Measurements from ENCODE around the gene UBE2E2.
"Not testable (repeated sequence)": the region's sequence is repeated elsewhere in the genome, so short reads cannot be mapped to it uniquely, and the experiment has no call there.

Gene UBE2E2

GRCh38 chr3:23608650-23609049 lies 405.5 kb downstream of the UBE2E2 start:
- no peak for DNase-seq (ENCODE audit: extremely low read depth, low read depth)
- H3K4me3 ChIP-seq (replicated peaks; ENCODE audit: low read depth, low read length), result no peak overlapping the region

GRCh38 chr3:23611737-23612295 lies 408.7 kb downstream of the UBE2E2 start:
- TF ChIP-seq CTCF (IDR thresholded peaks at IDR 0.05; ENCODE audit: low read depth, low read length, missing control alignments), result no peak
- DNase-seq (ENCODE audit: extremely low read depth, low read depth), result no peak
- H3K4me3 ChIP-seq (replicated peaks; ENCODE audit: low read depth, low read length), result no peak overlapping the region

More at GRCh38 chr3:23608650-23609049, 405.5 kb downstream of the UBE2E2 start:
- no peak for TF ChIP-seq CTCF (IDR thresholded peaks at IDR 0.05; ENCODE audit: low read depth, low read length, missing control alignments)

- DNase-seq (ENCODE audit: extremely low read depth, low read depth), result no peak
- no peak overlapping the region for H3K4me3 ChIP-seq (replicated peaks; ENCODE audit: low read depth, low read length)
- no peak for TF ChIP-seq CTCF (IDR thresholded peaks at IDR 0.05; ENCODE audit: low read depth, low read length, missing control alignments)
These were observed 409.3 kb downstream of the UBE2E2 start for GRCh38 chr3:23612296-23612891.

GRCh38 chr3:23615068-23615467 lies 411.9 kb downstream of the UBE2E2 start:
- H3K4me3 ChIP-seq (replicated peaks; ENCODE audit: low read depth, low read length), result no peak overlapping the region
- DNase-seq (ENCODE audit: extremely low read depth, low read depth), result no peak
- TF ChIP-seq CTCF (IDR thresholded peaks at IDR 0.05; ENCODE audit: low read depth, low read length, missing control alignments), result no peak

- H3K4me3 ChIP-seq (replicated peaks; ENCODE audit: low read depth, low read length); DNase-seq (ENCODE audit: extremely low read depth, low read depth): not testable (repeated sequence)
These were observed 415.3 kb downstream of the UBE2E2 start for GRCh38 chr3:23618475-23618874.

- H3K4me3 ChIP-seq (replicated peaks; ENCODE audit: low read depth, low read length), result no peak overlapping the region
- no peak for DNase-seq (ENCODE audit: extremely low read depth, low read depth)
- TF ChIP-seq CTCF (IDR thresholded peaks at IDR 0.05; ENCODE audit: low read depth, low read length, missing control alignments), result no peak
These were observed 416.8 kb downstream of the UBE2E2 start for GRCh38 chr3:23619705-23620637.

- no peak overlapping the region for H3K4me3 ChIP-seq (replicated peaks; ENCODE audit: low read depth, low read length)
- TF ChIP-seq CTCF (IDR thresholded peaks at IDR 0.05; ENCODE audit: low read depth, low read length, missing control alignments), result no peak
- DNase-seq (ENCODE audit: extremely low read depth, low read depth), result no peak
These were observed 417.5 kb downstream of the UBE2E2 start for GRCh38 chr3:23620638-23621015.

All from HFF-Myc (cell line).